A549 (cell line): ENCODE results near the gene CACNA2D4. TPM values are rescaled to one million over a fixed set of nuclear protein-coding genes. Genes with fewer than 3 reads are reported as not detected.
"Not testable (repeated sequence)": the region's sequence is repeated elsewhere in the genome, so short reads cannot be mapped to it uniquely, and the experiment has no call there.

ENCODE experiments used
- ATAC-seq, 2 experiments: fragments of 200-7000 bp in 1 of 2; fragments of >200 bp in 1 of 2; cut with Nextera tagmentation in 1 of 2; cut with Tn5 transposase in 1 of 2; 3 replicates each; pipeline versions ENCODE4 v1.8.0 to v1.9.1; 2018 to 2020; ENCODE audit warnings: mild to moderate bottlenecking in 1 of 2, moderate library complexity in 1 of 2
- CTCF ChIA-PET: fragments of 300-600 bp; sonication (Branson Sonifier 250); formaldehyde crosslinking; extraction: SDS; loops from one replicate; lab custom pipeline; 2021; ENCODE audit warnings: antibody characterized with exemption, inconsistent platforms; lab: Yijun Ruan, JAX
- POLR2A ChIA-PET: fragments of 350-600 bp; formaldehyde crosslinking; extraction: SDS; loops from one replicate; lab custom pipeline; 2021; ENCODE audit warnings: antibody characterized with exemption, inconsistent platforms; lab: Yijun Ruan, JAX
- DNase-seq, 2 experiments: peaks; one replicate each; pipeline versions ENCODE4 v3.0.0 to v3.0.0-alpha.2; 2011 to 2016; ENCODE audit warnings: low read depth in 1 of 2, low spot score in 1 of 2
- FAIRE-seq: peaks from 2 replicates; lab custom pipeline; 2011; peaks lifted over from hg19 to GRCh38; lab: Jason Lieb, UNC
- H3K27ac ChIP-seq, 2 experiments: fragments of >200 bp; sonication (Bioruptor Twin); formaldehyde crosslinking; 3 replicates each; pipeline ENCODE4 v1.5.1; 2016 to 2017
- H3K4me1 ChIP-seq: fragments of >200 bp; sonication (Bioruptor Twin); formaldehyde crosslinking; 3 replicates; pipeline ENCODE4 v1.6.1; 2016
- H3K4me2 ChIP-seq: fragments of >200 bp; sonication (Bioruptor Twin); formaldehyde crosslinking; 3 replicates; pipeline ENCODE4 v1.6.1; 2016
- H3K4me3 ChIP-seq: fragments of >200 bp; sonication (Bioruptor Twin); formaldehyde crosslinking; 3 replicates; pipeline ENCODE4 v1.5.1; 2016
- H3K9me3 ChIP-seq: fragments of >200 bp; sonication (Bioruptor Twin); formaldehyde crosslinking; 3 replicates; pipeline ENCODE4 v1.6.1; 2016
- BCL3 ChIP-seq: fragments of >200 bp; sonication (Bioruptor Twin); formaldehyde crosslinking; IDR thresholded peaks from 3 replicates; pipeline ENCODE4 v1.6.1; 2016
- BHLHE40 ChIP-seq: IDR thresholded peaks from 2 replicates; pipeline ENCODE4 v1.6.1; 2012; ENCODE audit warnings: low read depth, low read length, inconsistent platforms
- CHD4 ChIP-seq: fragments of 200-600 bp; sonication (generic); IDR thresholded peaks from 2 replicates; pipeline ENCODE4 v1.6.1; 2016; ENCODE audit warnings: antibody characterized with exemption, mild to moderate bottlenecking, borderline replicate concordance
- EHMT2 ChIP-seq: fragments of 200-600 bp; sonication (generic); IDR thresholded peaks from 2 replicates; pipeline ENCODE4 v1.6.1; 2016; ENCODE audit warnings: antibody characterized with exemption, low read depth, mild to moderate bottlenecking, moderate library complexity
- EP300 ChIP-seq, 2 experiments: fragments of >200 bp; sonication (Bioruptor Twin); formaldehyde crosslinking; IDR thresholded peaks; 2 replicates in 1 of 2; 3 replicates in 1 of 2; pipeline ENCODE4 v1.6.1; 2016 to 2017
- FOSB ChIP-seq: fragments of 250-450 bp; sonication (Bioruptor Pico); IDR thresholded peaks from 2 replicates; pipeline ENCODE4 v1.5.0; 2020; ENCODE audit warnings: mild to moderate bottlenecking, moderate library complexity
- HOXA7 ChIP-seq: fragments of 250-450 bp; sonication (Bioruptor Pico); IDR thresholded peaks from 2 replicates; pipeline ENCODE4 v1.5.0; 2020; ENCODE audit warnings: mild to moderate bottlenecking, moderate library complexity
- JUN ChIP-seq, 2 experiments: fragments of >200 bp; sonication (Bioruptor Twin); formaldehyde crosslinking; IDR thresholded peaks; 2 replicates in 1 of 2; 3 replicates in 1 of 2; pipeline ENCODE4 v1.6.1; 2016 to 2017
- KDM1A ChIP-seq: fragments of 200-600 bp; sonication (generic); IDR thresholded peaks from 2 replicates; pipeline ENCODE4 v1.6.1; 2016; ENCODE audit warnings: low read depth, mild to moderate bottlenecking
- MAFK ChIP-seq: fragments of 450-650 bp; IDR thresholded peaks from 2 replicates; pipeline ENCODE4 v1.6.1; 2014; ENCODE audit not compliant: partially characterized antibody
- MYC ChIP-seq: IDR thresholded peaks from 2 replicates; pipeline ENCODE4 v1.6.1; 2012; ENCODE audit warnings: mild to moderate bottlenecking, inconsistent platforms, low read length, improper control_type of control experiment, borderline replicate concordance
- PBX3 ChIP-seq: IDR thresholded peaks from 2 replicates; pipeline ENCODE4 v1.6.1; 2012
- POLR2A ChIP-seq: IDR thresholded peaks from 2 replicates; pipeline ENCODE4 v1.6.1; 2012; ENCODE audit warnings: mild to moderate bottlenecking, low read length
- RAD21 ChIP-seq, 2 experiments: fragments of >200 bp in 1 of 2; sonication (Bioruptor Twin) in 1 of 2; formaldehyde crosslinking in 1 of 2; IDR thresholded peaks in 1 of 2; conservative IDR thresholded peaks in 1 of 2; 2 replicates in 1 of 2; 3 replicates in 1 of 2; pipeline ENCODE4 v1.6.1; 2012 to 2018; ENCODE audit warnings: inconsistent platforms in 1 of 2
- RCOR1 ChIP-seq: fragments of 150-350 bp; IDR thresholded peaks from 2 replicates; pipeline ENCODE4 v1.6.1; 2014; ENCODE audit warnings: antibody characterized with exemption, low read length, low read depth
- RNF2 ChIP-seq: fragments of 200-600 bp; sonication (generic); IDR thresholded peaks from 2 replicates; pipeline ENCODE4 v1.6.1; 2016; ENCODE audit warnings: low read depth, mild to moderate bottlenecking, antibody characterized with exemption, moderate library complexity, borderline replicate concordance
- SMC3 ChIP-seq: fragments of >200 bp; sonication (Bioruptor Twin); formaldehyde crosslinking; IDR thresholded peaks from 3 replicates; pipeline ENCODE4 v1.6.1; 2018; ENCODE audit warnings: inconsistent platforms
- TFCP2L1 ChIP-seq: fragments of 250-450 bp; sonication (Bioruptor Pico); IDR thresholded peaks from 2 replicates; pipeline ENCODE4 v1.5.0; 2021; ENCODE audit warnings: mild to moderate bottlenecking
- TP53 ChIP-seq: fragments of 250-450 bp; sonication (Bioruptor Pico); IDR thresholded peaks from 2 replicates; pipeline ENCODE4 v1.5.0; 2021; ENCODE audit warnings: mild to moderate bottlenecking, moderate library complexity
- ZFP36 ChIP-seq: fragments of 450-650 bp; IDR thresholded peaks from 2 replicates; pipeline ENCODE4 v1.6.1; 2014; ENCODE audit warnings: borderline replicate concordance; ENCODE audit not compliant: partially characterized antibody
- WGBS: methylation state at CpG from one replicate; pipeline ENCODE4 v1.1.6; 2017; ENCODE audit errors: missing lambda C conversion rate; 5-methylcytosine and 5-hydroxymethylcytosine counted together
- polyA plus RNA-seq, 4 experiments: library from polyadenylated mRNA; depleted of rRNA in 3 of 4; stranded (reverse); fragments of >200 nt; fragmentation: RNase III in 1 of 4; extraction: RNeasy Plus Mini Kit Qiagen cat#74134 plus additional on column Dnase treatment in 1 of 4; gene quantifications; 2 replicates in 3 of 4; 3 replicates in 1 of 4; pipeline ENCODE4 v1.2.3, GENCODE V29; 2011 to 2017

The CACNA2D4 gene
- polyA plus RNA-seq, 2 of the 4 experiments (the other 2 are of a cell fraction) = not detected

GRCh38 chr12:1947081-1947480 lies 28.6 kb upstream of the CACNA2D4 start:
- Histone ChIP-seq H3K4me3 (no peak overlapping the region), H3K4me2 (no peak overlapping the region), H3K9me3 (no peaks in the 10 kb centered on the region), H3K27ac (no peak overlapping the region), H3K4me1 (no peaks in the 10 kb centered on the region)
- 67% methylated on average over 1 of the region's 1 CpG for WGBS
- DNase-seq (no peak), ATAC-seq (no peak), FAIRE-seq (no peak)
- ChIA-PET CTCF (interaction anchor here (1.3 to 1.6 kb wide), 4 partner anchors 151 to 637 kb away, joined by 3 to 6 read pairs (median 4); no protein-coding TSS in a partner anchor), POLR2A (no interaction called here)
- TF ChIP-seq EHMT2 = no peak
- TF ChIP-seq JUN (IDR thresholded peaks at IDR 0.05) = no peak
- no peak for TF ChIP-seq PBX3

- TF ChIP-seq MYC = no peak
- no peak for TF ChIP-seq HOXA7 (CRISPR knock-in tag)
- no peak for TF ChIP-seq ZFP36
- TF ChIP-seq EP300 (IDR thresholded peaks at IDR 0.05) = no peak
- no peak for TF ChIP-seq POLR2A
- TF ChIP-seq BHLHE40 = no peak
- no peak for TF ChIP-seq RNF2
- TF ChIP-seq KDM1A = no peak
- no peak for TF ChIP-seq TFCP2L1 (CRISPR knock-in tag)
- no peak for TF ChIP-seq CHD4
- TF ChIP-seq BCL3 = no peak
- TF ChIP-seq MAFK = no peak
- TF ChIP-seq SMC3 = no peak
- TF ChIP-seq RCOR1 = no peak
- TF ChIP-seq FOSB = no peak
- no peak for TF ChIP-seq TP53 (CRISPR knock-in tag)
- no peak for TF ChIP-seq RAD21 (conservative IDR thresholded peaks at IDR 0.05 in 1 of 2, IDR thresholded peaks at IDR 0.05 in 1 of 2)
- Histone ChIP-seq H3K27ac (no peak overlapping the region), H3K4me1 (no peaks in the 10 kb centered on the region), H3K9me3 (no peaks in the 10 kb centered on the region), H3K4me2 (no peak overlapping the region), H3K4me3 (no peak overlapping the region)
- ChIA-PET POLR2A (no interaction called here), CTCF (interaction anchor here (1.3 to 1.6 kb wide), 4 partner anchors 150 to 637 kb away, joined by 3 to 6 read pairs (median 4); no protein-coding TSS in a partner anchor)
- ATAC-seq (no peak), DNase-seq (no peak), FAIRE-seq (no peak)
- 95% methylated on average over 3 of the region's 3 CpGs for WGBS
Measured at GRCh38 chr12:1946296-1946695, 27.8 kb upstream of the CACNA2D4 start.

DNA sequence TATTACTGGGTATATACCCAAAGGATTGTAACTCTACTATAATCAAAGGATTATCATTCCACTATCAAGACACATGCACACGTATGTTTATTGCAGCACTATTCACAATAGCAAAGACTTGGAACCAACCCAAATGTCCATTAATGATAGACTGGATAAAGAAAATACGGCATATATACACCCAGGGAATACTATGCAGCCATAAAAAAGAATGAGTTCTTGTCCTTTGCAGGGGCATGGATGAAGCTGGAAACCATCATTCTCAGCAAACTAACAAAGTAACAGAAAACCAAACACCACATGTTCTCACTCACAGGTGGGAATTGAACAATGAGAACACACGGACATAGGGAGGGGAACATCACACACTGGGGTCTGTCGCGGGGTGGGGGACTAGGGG lies 27.1 kb upstream of the CACNA2D4 start:
- DNase-seq, H3K4me3 ChIP-seq, H3K27ac ChIP-seq, FAIRE-seq, POLR2A ChIA-PET, H3K4me2 ChIP-seq, H3K4me1 ChIP-seq, H3K9me3 ChIP-seq, ATAC-seq: not testable (repeated sequence)
- 95% methylated on average over 5 of the region's 5 CpGs for WGBS
- CTCF ChIA-PET = interaction anchor here (11.5 kb wide), 1 partner anchor 150 kb away, joined by 324 read pairs; no protein-coding TSS in a partner anchor
